Spleen (tissue), 7 donors: ENCODE results near the gene MAP3K5.

Source experiments
- POLR2AphosphoS5 ChIP-seq, 3 donors: sonication (generic); formaldehyde crosslinking; IDR thresholded peaks; one replicate each; pipeline ENCODE4 v1.5.1; 2017; ENCODE audit warnings: antibody characterized with exemption in 3 of 3
- TF ChIP-seq, protein P1 (sequence below), 11 experiments: fragments of 200-600 bp in 7 of 11; fragments of 450-650 bp in 4 of 11; sonication (generic) in 4 of 11; IDR thresholded peaks in 8 of 11; conservative IDR thresholded peaks in 3 of 11; 1 replicate in 7 of 11; 2 replicates in 4 of 11; pipeline versions ENCODE4 v1.4.0 to v1.8.0; 2016 to 2021; ENCODE audit warnings: antibody characterized with exemption in 11 of 11, inconsistent platforms in 4 of 11, mild to moderate bottlenecking in 1 of 11
- donor health status: DM: no; HTN: no; CAD: no; lungs with moderate emphysema.
- donor health status: DM: no; HTN: no; CAD: no.
- donor health status: DM: no; HTN: no; CAD: no.

DNA sequence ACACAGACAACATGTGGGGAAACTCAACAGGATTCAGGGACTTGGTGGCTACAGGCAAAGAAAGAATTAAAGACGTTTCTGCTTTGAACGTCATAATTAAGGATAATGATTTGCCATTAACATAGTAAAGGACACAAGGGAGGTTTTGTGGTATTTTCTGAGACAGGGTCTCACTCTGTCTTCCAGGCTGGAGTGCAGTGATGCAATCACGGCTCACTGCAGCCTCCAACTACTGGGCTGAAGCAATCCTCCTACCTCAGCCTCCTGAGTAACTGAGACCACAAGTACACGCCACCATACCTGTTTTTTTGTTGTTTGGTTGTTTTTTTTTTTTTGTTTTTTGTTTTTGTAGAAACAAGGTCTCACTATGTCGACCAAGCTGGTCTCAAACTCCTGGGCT is 62.4 kb downstream of the MAP3K5 start:
- TF ChIP-seq, protein P1, sequence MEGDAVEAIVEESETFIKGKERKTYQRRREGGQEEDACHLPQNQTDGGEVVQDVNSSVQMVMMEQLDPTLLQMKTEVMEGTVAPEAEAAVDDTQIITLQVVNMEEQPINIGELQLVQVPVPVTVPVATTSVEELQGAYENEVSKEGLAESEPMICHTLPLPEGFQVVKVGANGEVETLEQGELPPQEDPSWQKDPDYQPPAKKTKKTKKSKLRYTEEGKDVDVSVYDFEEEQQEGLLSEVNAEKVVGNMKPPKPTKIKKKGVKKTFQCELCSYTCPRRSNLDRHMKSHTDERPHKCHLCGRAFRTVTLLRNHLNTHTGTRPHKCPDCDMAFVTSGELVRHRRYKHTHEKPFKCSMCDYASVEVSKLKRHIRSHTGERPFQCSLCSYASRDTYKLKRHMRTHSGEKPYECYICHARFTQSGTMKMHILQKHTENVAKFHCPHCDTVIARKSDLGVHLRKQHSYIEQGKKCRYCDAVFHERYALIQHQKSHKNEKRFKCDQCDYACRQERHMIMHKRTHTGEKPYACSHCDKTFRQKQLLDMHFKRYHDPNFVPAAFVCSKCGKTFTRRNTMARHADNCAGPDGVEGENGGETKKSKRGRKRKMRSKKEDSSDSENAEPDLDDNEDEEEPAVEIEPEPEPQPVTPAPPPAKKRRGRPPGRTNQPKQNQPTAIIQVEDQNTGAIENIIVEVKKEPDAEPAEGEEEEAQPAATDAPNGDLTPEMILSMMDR (IDR thresholded peaks at IDR 0.05 in 8 of 11, conservative IDR thresholded peaks at IDR 0.05 in 3 of 11), result no peak
- TF ChIP-seq POLR2AphosphoS5 (IDR thresholded peaks at IDR 0.05), result no peak
